Peyer's patch (tissue), 4 donors: ENCODE data around the gene NOTCH2. TPM values are rescaled to one million over a fixed set of nuclear protein-coding genes. Genes with fewer than 3 reads are reported as not detected.

Experiments
- DNase-seq, 3 donors: peaks; one replicate each; pipeline ENCODE4 v3.0.0-alpha.2; 2017 to 2019
- H3K27ac ChIP-seq, 4 donors: fragments of 200-600 bp; sonication (generic); one replicate each; pipeline ENCODE4 v1.5.1; 2016 to 2019
- H3K27me3 ChIP-seq, 2 donors: fragments of 200-600 bp; sonication (generic); one replicate each; pipeline ENCODE4 v1.5.1; 2019
- H3K36me3 ChIP-seq, 3 donors: fragments of 200-600 bp; sonication (generic); one replicate each; pipeline ENCODE4 v1.5.1; 2016 to 2019
- H3K4me1 ChIP-seq, 4 donors: fragments of 200-600 bp; sonication (generic); one replicate each; pipeline ENCODE4 v1.5.1; 2016 to 2019
- H3K4me3 ChIP-seq, 4 donors: fragments of 200-600 bp; sonication (generic); 1 replicate in 3 of 4; 2 replicates in 1 of 4; pipeline ENCODE4 v1.5.1; 2016 to 2019; ENCODE audit warnings: mild to moderate bottlenecking in 1 of 4
- H3K9me3 ChIP-seq, 4 donors: fragments of 200-600 bp; sonication (generic); one replicate each; pipeline ENCODE4 v1.5.1; 2016 to 2019; ENCODE audit warnings: mild to moderate bottlenecking in 1 of 4
- CTCF ChIP-seq, 6 experiments: fragments of 450-650 bp in 4 of 6; fragments of 200-600 bp in 2 of 6; sonication (generic) in 1 of 6; IDR thresholded peaks; one replicate each; pipeline ENCODE4 v1.5.1; 2017 to 2019; ENCODE audit warnings: antibody characterized with exemption in 6 of 6, mild to moderate bottlenecking in 3 of 6, moderate library complexity in 1 of 6
- POLR2A ChIP-seq, 2 donors: fragments of 450-650 bp; IDR thresholded peaks; one replicate each; pipeline ENCODE4 v1.5.1; 2017; ENCODE audit warnings: antibody characterized with exemption in 2 of 2, mild to moderate bottlenecking in 2 of 2, moderate library complexity in 2 of 2
- total RNA-seq, 4 donors: library from RNA; depleted of rRNA; stranded (reverse); fragments of >200 nt; gene quantifications; one replicate each; pipeline ENCODE4 v1.1.0, GENCODE V29; 2016

NOTCH2 gene
- total RNA-seq, 4 donors from 2014 or later = 35.5 to 47.6 (median 40.3) TPM

GRCh38 chr1:119941392-119941791 is 128.1 kb downstream of the NOTCH2 start:
- H3K36me3 ChIP-seq = peaks cover 0 to 44% (median 0%) of the 10 kb centered on the region in 3 donors
- H3K9me3 ChIP-seq = no peaks in the 10 kb centered on the region
- TF ChIP-seq POLR2A (IDR thresholded peaks at IDR 0.05) (no peak), CTCF (IDR thresholded peaks at IDR 0.05) (no peak)
- H3K4me3 ChIP-seq = no peak overlapping the region
- DNase-seq = no peak
- no peaks in the 10 kb centered on the region for H3K4me1 ChIP-seq
- H3K27ac ChIP-seq = no peak overlapping the region
- no peaks in the 10 kb centered on the region for H3K27me3 ChIP-seq

- H3K9me3 ChIP-seq = no peaks in the 10 kb centered on the region
- H3K27ac ChIP-seq = no peak overlapping the region
- no peak for DNase-seq
- no peaks in the 10 kb centered on the region for H3K27me3 ChIP-seq
- no peak overlapping the region for H3K4me3 ChIP-seq
- TF ChIP-seq CTCF (IDR thresholded peaks at IDR 0.05) = no peak
- no peak for TF ChIP-seq POLR2A (IDR thresholded peaks at IDR 0.05)
- no peaks in the 10 kb centered on the region for H3K4me1 ChIP-seq
- peaks cover 0 to 51% (median 0%) of the 10 kb centered on the region in 3 donors for H3K36me3 ChIP-seq
Observed at GRCh38 chr1:119940697-119941096, 128.8 kb downstream of the NOTCH2 start.

- TF ChIP-seq CTCF (IDR thresholded peaks at IDR 0.05) (no peak), POLR2A (IDR thresholded peaks at IDR 0.05) (no peak)
- Histone ChIP-seq H3K9me3 (peaks cover 0 to 7% (median 0%) of the 10 kb centered on the region in 4 donors), H3K36me3 (peaks cover 0 to 79% (median 3%) of the 10 kb centered on the region in 3 donors), H3K27ac (no peak overlapping the region), H3K4me1 (no peaks in the 10 kb centered on the region), H3K27me3 (no peaks in the 10 kb centered on the region), H3K4me3 (no peak overlapping the region)
- DNase-seq = no peak
Observed at GRCh38 chr1:119937198-119937597, 132.3 kb downstream of the NOTCH2 start.

- Histone ChIP-seq H3K36me3 (peaks cover 0 to 73% (median 3%) of the 10 kb centered on the region in 3 donors), H3K27ac (no peak overlapping the region)
Observed at GRCh38 chr1:119935915-119936314, 133.5 kb downstream of the NOTCH2 start.

GRCh38 chr1:119935373-119935772 is 134.1 kb downstream of the NOTCH2 start:
- peaks cover 0 to 69% (median 3%) of the 10 kb centered on the region in 3 donors for H3K36me3 ChIP-seq
- DNase-seq = no peak
- TF ChIP-seq POLR2A (IDR thresholded peaks at IDR 0.05) = no peak
- TF ChIP-seq CTCF (IDR thresholded peaks at IDR 0.05) = no peak
- no peak overlapping the region for H3K4me3 ChIP-seq
- H3K27ac ChIP-seq = no peak overlapping the region
- H3K27me3 ChIP-seq = no peaks in the 10 kb centered on the region
- H3K9me3 ChIP-seq = peaks cover 0 to 7% (median 0%) of the 10 kb centered on the region in 4 donors
- no peaks in the 10 kb centered on the region for H3K4me1 ChIP-seq

More at GRCh38 chr1:119935915-119936314, 133.5 kb downstream of the NOTCH2 start:
- H3K9me3 ChIP-seq = peaks cover 0 to 7% (median 0%) of the 10 kb centered on the region in 4 donors
- H3K4me1 ChIP-seq = no peaks in the 10 kb centered on the region
- no peak overlapping the region for H3K4me3 ChIP-seq
- no peaks in the 10 kb centered on the region for H3K27me3 ChIP-seq
- TF ChIP-seq CTCF (IDR thresholded peaks at IDR 0.05) = no peak
- no peak for TF ChIP-seq POLR2A (IDR thresholded peaks at IDR 0.05)
- DNase-seq = no peak

- Histone ChIP-seq H3K36me3 (peaks cover 0 to 66% (median 3%) of the 10 kb centered on the region in 3 donors), H3K27me3 (no peaks in the 10 kb centered on the region), H3K4me1 (no peaks in the 10 kb centered on the region), H3K9me3 (peaks cover 0 to 7% (median 0%) of the 10 kb centered on the region in 4 donors), H3K27ac (no peak overlapping the region), H3K4me3 (no peak overlapping the region)
- DNase-seq = no peak
- TF ChIP-seq POLR2A (IDR thresholded peaks at IDR 0.05) (no peak), CTCF (IDR thresholded peaks at IDR 0.05) (no peak)
Observed at GRCh38 chr1:119933397-119933796, 136.1 kb downstream of the NOTCH2 start.
